ENCODE measurements around the gene SPRY2. TPM values are rescaled to one million over a fixed set of nuclear protein-coding genes. Genes with fewer than 3 reads are reported as not detected.

Gene SPRY2
- total RNA-seq, 1 donor = 16.0 TPM

DNA sequence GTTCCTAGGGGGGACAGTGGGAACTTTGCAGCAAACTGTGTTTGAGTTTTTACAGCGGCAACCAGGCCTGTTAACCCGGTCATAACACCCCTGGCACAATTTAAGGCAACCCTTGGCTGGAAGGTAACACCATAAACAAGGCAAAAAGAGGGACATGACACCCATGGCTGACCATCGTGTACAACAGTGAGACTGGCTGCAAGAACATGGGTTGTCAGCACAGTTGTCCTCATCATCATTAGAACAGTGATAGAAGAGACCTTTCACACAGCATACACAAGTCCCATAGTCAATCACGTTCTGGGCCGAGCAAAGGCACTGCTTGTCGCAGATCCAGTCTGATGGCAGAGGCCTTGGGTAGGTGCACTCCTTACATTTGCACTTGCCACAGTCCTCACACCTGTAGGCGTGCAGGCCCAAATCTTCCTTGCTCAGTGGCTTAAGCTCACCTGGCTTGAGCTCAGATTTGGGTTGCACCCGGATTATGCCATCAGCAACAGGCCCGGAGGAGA, 4.1 kb downstream of the SPRY2 start:
- TF ChIP-seq, protein P1, sequence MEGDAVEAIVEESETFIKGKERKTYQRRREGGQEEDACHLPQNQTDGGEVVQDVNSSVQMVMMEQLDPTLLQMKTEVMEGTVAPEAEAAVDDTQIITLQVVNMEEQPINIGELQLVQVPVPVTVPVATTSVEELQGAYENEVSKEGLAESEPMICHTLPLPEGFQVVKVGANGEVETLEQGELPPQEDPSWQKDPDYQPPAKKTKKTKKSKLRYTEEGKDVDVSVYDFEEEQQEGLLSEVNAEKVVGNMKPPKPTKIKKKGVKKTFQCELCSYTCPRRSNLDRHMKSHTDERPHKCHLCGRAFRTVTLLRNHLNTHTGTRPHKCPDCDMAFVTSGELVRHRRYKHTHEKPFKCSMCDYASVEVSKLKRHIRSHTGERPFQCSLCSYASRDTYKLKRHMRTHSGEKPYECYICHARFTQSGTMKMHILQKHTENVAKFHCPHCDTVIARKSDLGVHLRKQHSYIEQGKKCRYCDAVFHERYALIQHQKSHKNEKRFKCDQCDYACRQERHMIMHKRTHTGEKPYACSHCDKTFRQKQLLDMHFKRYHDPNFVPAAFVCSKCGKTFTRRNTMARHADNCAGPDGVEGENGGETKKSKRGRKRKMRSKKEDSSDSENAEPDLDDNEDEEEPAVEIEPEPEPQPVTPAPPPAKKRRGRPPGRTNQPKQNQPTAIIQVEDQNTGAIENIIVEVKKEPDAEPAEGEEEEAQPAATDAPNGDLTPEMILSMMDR (IDR thresholded peaks at IDR 0.05; ENCODE audit: insufficient read depth, low read depth, low read length) = no peak
- peak overlapping the region; percentile 88 for H3K4me3 ChIP-seq (ENCODE audit: low read depth, low read length)

GRCh38 chr13:80336370-80336769, 4.6 kb downstream of the SPRY2 start:
- peak overlapping the region; percentile 88 for H3K4me3 ChIP-seq (ENCODE audit: low read depth, low read length)
- DNase-seq (ENCODE audit: low read depth) = peak; percentile 64
- TF ChIP-seq, protein P1 (IDR thresholded peaks at IDR 0.05; ENCODE audit: insufficient read depth, low read depth, low read length) = no peak

More for the DNA sequence above, 4.1 kb downstream of the SPRY2 start:
- DNase-seq (ENCODE audit: low read depth) = no peak

DNA sequence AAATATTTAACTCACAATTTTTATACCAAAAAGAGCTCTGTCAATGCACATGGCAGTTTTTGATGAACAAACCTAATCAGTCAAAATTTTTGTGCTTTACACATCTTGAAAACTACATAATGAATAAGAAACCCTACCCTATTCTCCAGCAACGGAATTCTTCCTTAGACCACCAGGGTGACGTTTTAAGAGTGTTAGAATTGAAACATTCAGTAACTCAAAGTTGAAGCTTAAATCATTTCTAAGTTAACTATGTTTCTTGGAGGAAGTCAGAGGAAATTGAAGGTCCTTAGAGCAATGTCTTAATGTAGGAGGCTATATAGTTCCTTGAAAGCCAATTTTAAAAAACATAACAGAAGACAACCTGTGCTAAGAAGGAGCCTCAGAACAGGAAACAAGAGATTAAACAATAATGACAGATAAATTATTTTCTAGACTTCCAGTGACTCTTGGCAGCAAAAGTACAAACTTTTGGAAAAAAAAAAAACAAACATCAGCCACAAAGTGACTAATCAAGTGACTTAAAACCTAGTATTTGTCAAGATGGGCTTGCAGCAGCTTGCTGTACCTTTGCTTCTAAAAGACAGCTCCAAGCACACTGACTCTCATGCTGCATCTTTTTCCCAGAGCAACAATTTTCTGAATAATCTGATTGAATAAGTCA, 6.2 kb downstream of the SPRY2 start:
- TF ChIP-seq, protein P1 (IDR thresholded peaks at IDR 0.05; ENCODE audit: insufficient read depth, low read depth, low read length) = no peak
- H3K4me3 ChIP-seq (ENCODE audit: low read depth, low read length) = no peak overlapping the region
- DNase-seq (ENCODE audit: low read depth) = peak; percentile 53

DNA sequence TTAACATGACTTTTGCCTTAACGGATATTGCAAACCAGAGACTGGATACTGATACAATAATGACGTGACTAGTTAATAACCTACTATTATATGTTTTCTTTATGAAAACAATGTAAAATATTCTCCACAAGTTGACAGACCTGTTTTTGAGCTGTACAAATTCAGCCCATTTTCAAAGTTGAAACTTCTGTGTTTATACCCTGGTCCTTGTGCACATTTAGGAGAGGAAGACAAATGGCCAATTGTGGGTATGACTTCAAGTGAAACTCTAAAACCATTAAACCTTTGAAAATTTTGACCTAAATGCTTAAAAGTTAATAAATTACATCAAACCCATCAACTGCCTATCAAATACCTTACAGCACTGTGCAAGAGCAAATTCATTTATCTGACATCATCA, 8.9 kb downstream of the SPRY2 start:
- TF ChIP-seq, protein P1 (IDR thresholded peaks at IDR 0.05; ENCODE audit: insufficient read depth, low read depth, low read length) = no peak
- DNase-seq (ENCODE audit: low read depth) = no peak
- no peak overlapping the region for H3K4me3 ChIP-seq (ENCODE audit: low read depth, low read length)

DNA sequence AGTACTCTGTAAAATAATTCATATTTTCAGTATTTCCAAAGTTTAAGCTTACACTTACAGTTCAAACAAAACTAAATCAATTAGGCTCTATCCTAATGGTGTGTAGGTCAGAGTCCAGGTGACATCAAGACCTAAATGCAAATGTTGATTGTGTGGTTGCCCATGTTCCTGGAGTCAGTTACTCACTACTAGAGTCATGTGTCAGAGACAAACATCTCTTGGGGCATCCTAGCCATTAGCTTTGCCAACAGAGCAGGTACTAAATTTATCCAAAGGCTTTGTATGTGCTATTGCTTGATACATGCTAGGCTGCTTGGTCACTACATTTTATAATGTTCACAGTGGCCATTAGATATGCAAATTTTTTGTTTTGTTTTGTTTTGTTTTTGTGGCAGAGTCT, 11.7 kb downstream of the SPRY2 start:
- TF ChIP-seq, protein P1 (IDR thresholded peaks at IDR 0.05; ENCODE audit: insufficient read depth, low read depth, low read length) = no peak
- DNase-seq (ENCODE audit: low read depth) = no peak
- no peak overlapping the region for H3K4me3 ChIP-seq (ENCODE audit: low read depth, low read length)

DNA sequence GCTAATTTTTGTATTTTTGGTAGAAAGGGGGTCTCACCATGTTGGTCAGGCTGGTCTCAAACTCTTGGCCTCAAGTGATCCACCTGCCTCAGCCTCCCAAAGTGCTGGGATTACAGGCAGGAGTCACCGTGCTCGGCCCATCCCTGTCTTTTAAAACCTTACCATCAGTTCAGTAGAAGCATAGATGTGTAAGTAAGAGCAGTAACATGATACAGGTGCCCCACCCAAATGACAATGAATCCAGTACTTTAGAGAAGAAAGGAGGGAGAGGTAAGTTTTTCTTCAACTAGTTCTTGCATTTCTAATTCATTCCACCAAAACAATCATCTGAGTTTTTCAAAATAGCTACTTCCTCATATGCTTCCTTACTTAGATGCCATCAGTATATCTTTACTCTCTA, 21.9 kb downstream of the SPRY2 start:
- no peak for DNase-seq (ENCODE audit: low read depth)
- TF ChIP-seq, protein P1 (IDR thresholded peaks at IDR 0.05; ENCODE audit: insufficient read depth, low read depth, low read length) = no peak
- H3K4me3 ChIP-seq (ENCODE audit: low read depth, low read length) = no peak overlapping the region
